HepG2 (cell line): Measurements from ENCODE around the gene PRKN.

Source experiments
- AFF4 ChIP-seq: sonication (generic); formaldehyde crosslinking; IDR thresholded peaks from 2 replicates; pipeline ENCODE4 v1.4.0; 2020; ENCODE audit warnings: missing genetic modification reagents
- CBFB ChIP-seq: sonication (generic); formaldehyde crosslinking; IDR thresholded peaks from 2 replicates; pipeline ENCODE4 v1.4.0; 2020; ENCODE audit warnings: missing genetic modification reagents
- CTCF ChIP-seq: sonication (generic); formaldehyde crosslinking; IDR thresholded peaks from 2 replicates; pipeline ENCODE4 v1.5.0; 2020; ENCODE audit warnings: mild to moderate bottlenecking, missing genetic modification reagents, moderate library complexity
- ESRRA ChIP-seq: sonication (generic); formaldehyde crosslinking; IDR thresholded peaks from 2 replicates; pipeline ENCODE4 v1.5.1; 2020; ENCODE audit warnings: mild to moderate bottlenecking, low read depth, missing genetic modification reagents
- IRF1 ChIP-seq: sonication (generic); formaldehyde crosslinking; IDR thresholded peaks from 2 replicates; pipeline ENCODE4 v1.4.0; 2020; ENCODE audit warnings: low read depth, mild to moderate bottlenecking, missing genetic modification reagents
- MTA1 ChIP-seq: sonication (generic); formaldehyde crosslinking; IDR thresholded peaks from 2 replicates; pipeline ENCODE4 v1.4.0; 2020; ENCODE audit warnings: missing genetic modification reagents, mild to moderate bottlenecking, borderline replicate concordance
- POLR2A ChIP-seq, 2 experiments: IDR thresholded peaks; 2 replicates each; pipeline ENCODE4 v1.6.1; 2011; ENCODE audit warnings: low read depth in 2 of 2, low read length in 2 of 2, mild to moderate bottlenecking in 1 of 2, moderate library complexity in 1 of 2; ENCODE audit not compliant: insufficient read depth in 1 of 2
- POLR2AphosphoS5 ChIP-seq: IDR thresholded peaks from 2 replicates; pipeline ENCODE4 v1.6.1; 2012; ENCODE audit warnings: low read depth, low read length
- RARA ChIP-seq: IDR thresholded peaks from 2 replicates; pipeline ENCODE4 v1.6.1; 2016; ENCODE audit warnings: missing genetic modification reagents, missing compliant biosample characterization
- REST ChIP-seq, 2 experiments: IDR thresholded peaks; 2 replicates each; pipeline ENCODE4 v1.6.1; 2011 to 2012; ENCODE audit warnings: low read length in 2 of 2, borderline replicate concordance in 1 of 2, low read depth in 1 of 2, mild to moderate bottlenecking in 1 of 2, moderate library complexity in 1 of 2
- SUZ12 ChIP-seq: fragments of 150-350 bp; IDR thresholded peaks from 2 replicates; pipeline ENCODE4 v1.6.1; 2014; ENCODE audit warnings: low read depth, low read length
- ZNF10 ChIP-seq: sonication (generic); formaldehyde crosslinking; IDR thresholded peaks from 2 replicates; pipeline ENCODE4 v1.4.0; 2020; ENCODE audit warnings: mild to moderate bottlenecking, low read depth, missing genetic modification reagents, borderline replicate concordance
- ZNF281 ChIP-seq: sonication (generic); formaldehyde crosslinking; IDR thresholded peaks from 2 replicates; pipeline ENCODE4 v1.4.0; 2020; ENCODE audit warnings: missing genetic modification reagents, borderline replicate concordance

GRCh38 chr6:162343198-162343935 lies 384.2 kb downstream of the PRKN start:
- TF ChIP-seq ESRRA (CRISPR knock-in tag) (no peak), POLR2A (IDR thresholded peaks at IDR 0.05; ENCODE audit: insufficient read depth in 1 of 2, low read depth in 2 of 2, low read length in 2 of 2) (no peak), MTA1 (CRISPR knock-in tag) (no peak), IRF1 (no peak), SUZ12 (no peak), ZNF281 (CRISPR knock-in tag) (no peak), AFF4 (CRISPR knock-in tag) (no peak), CTCF (CRISPR knock-in tag) (no peak), CBFB (no peak), POLR2AphosphoS5 (no peak), RARA (CRISPR knock-in tag) (no peak), ZNF10 (CRISPR knock-in tag) (no peak), REST (IDR thresholded peaks at IDR 0.05; ENCODE audit: borderline replicate concordance in 1 of 2, low read depth in 1 of 2, low read length in 2 of 2) (no peak)
